NOMO-1 treated with dmso at 0.1 percent for 144 hours (cell line): ENCODE measurements around the gene USP43.

Experiments
- DNase-seq: peaks from one replicate; lab custom pipeline; 2025; ENCODE audit not compliant: unreplicated experiment; lab: John Stamatoyannopoulos, UW

The USP43 gene

GRCh38 chr17:9702914-9703780 lies 57.8 kb downstream of the USP43 start:
- DNase-seq, result no peak

- no peak for DNase-seq
These were observed 58.4 kb downstream of the USP43 start for GRCh38 chr17:9703781-9704082.

DNA sequence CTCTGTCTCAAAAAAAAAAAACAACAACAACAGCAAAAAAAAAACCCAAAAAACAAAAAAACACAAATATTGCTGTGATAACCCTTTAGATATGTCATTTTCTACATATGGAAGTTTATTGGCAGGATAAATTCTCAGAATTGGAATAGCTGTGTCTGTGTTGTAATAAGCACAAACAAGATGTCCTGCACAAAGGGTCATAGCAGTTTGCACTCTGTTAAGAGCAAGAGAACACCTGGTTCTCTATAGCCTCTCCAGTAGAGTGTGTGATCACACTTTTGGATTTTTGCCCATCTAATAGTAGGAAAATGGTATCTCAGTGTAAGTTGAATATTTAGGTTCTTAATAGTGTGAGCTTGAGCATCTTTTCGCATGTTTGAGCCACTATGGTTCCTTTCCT lies 60.4 kb downstream of the USP43 start:
- DNase-seq, result no peak

GRCh38 chr17:9707948-9708347 lies 62.6 kb downstream of the USP43 start:
- DNase-seq, result no peak

DNA sequence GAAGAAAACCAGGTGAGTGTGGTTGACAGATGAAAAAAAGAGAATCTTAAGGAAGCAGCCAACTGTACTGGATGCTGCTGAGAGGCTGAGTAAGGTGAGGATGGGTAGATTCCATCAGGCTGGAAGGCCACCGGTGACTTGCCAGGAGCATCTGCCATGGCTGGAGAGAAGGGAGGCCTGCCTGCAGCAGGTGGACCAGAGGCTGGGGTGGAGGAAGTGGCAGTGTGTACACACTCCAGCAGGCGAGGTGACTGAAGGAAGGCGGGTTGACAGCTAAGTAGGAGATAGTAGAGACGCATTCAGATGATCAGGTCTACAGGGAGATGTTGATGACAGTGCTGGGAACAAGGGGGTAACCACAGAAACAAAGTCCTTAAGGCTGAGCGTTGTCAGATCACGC lies 69.5 kb downstream of the USP43 start:
- no peak for DNase-seq

DNA sequence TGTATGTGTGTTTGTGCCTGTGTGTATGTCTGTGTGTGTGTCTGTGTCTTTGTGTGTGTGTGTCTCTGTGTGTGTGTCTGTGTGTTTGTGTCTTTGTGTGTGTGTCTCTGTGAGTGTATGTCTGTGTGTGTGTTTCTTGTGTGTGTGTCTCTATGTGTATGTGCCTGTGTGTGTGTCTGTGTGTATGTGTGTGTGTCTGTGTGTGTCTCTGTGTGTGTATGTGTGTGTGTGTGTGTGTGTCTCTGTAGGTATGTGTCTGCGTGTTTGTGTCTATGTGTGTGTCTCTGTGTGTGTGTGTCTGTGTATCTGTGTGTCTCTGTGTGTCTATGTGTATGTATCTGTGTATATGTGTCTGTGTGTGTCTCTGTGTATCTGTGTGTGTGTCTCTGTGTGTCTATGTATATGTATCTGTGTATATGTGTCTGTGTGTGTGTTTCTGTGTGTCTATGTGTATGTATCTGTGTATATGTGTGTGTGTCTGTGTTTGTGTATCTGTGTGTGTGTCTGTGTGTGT lies 70.2 kb downstream of the USP43 start:
- no peak for DNase-seq

DNA sequence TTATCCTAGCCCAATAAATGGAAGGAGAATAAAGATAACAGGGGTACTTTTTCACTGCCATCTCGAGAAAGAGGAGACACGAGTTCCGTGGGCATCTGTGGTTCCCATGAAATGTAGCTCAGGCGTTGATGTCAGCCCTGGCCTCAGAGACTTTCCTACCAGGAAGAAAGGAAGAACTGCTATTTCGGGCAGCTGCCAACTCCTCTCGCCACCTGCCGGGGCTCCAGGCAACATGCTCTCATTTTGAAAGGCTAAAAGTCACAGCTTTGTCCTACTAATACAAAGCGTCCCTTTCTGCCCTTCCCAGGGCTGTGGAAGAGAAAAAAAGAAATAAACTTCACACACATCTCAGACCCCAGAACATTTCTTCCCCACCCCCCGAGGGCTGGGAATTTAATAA lies 80.3 kb downstream of the USP43 start:
- no peak for DNase-seq

DNA sequence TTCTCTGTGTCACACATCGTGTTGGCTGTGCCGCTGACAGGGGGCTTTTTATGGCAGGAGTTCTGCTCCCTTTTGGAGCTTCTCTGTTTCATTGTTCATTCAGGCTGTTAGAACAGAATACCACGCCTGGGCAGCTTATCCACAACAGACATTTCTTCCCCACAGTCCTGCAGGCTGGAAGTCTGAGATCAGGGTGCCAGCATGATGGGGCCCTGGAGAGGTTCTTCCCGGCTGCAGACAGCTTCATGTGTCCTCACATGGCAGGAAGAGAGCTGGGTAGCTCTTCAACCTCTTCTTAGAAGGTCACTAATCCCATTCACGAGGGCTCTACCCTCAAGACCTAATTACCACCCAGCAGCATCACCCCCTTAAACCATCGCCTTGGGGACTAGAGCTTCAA lies 81.0 kb downstream of the USP43 start:
- no peak for DNase-seq

GRCh38 chr17:9728005-9728404 lies 82.7 kb downstream of the USP43 start:
- DNase-seq, result no peak

DNA sequence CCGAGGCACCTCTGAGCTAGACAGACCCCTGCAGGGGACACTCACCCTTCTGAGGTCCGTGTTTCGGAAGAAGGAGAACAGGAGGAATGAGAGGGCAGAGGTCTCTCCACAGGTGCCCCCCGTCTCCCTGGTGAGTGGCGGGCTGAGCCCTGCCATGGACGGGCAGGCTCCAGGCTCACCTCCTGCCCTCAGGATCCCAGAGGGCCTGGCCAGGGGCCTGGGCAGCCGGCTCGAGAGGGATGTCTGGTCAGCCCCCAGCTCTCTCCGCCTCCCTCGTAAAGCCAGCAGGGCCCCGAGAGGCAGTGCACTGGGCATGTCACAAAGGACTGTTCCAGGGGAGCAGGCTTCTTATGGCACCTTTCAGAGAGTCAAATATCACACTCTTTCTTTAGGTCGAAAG lies 83.2 kb downstream of the USP43 start:
- DNase-seq, result no peak

DNA sequence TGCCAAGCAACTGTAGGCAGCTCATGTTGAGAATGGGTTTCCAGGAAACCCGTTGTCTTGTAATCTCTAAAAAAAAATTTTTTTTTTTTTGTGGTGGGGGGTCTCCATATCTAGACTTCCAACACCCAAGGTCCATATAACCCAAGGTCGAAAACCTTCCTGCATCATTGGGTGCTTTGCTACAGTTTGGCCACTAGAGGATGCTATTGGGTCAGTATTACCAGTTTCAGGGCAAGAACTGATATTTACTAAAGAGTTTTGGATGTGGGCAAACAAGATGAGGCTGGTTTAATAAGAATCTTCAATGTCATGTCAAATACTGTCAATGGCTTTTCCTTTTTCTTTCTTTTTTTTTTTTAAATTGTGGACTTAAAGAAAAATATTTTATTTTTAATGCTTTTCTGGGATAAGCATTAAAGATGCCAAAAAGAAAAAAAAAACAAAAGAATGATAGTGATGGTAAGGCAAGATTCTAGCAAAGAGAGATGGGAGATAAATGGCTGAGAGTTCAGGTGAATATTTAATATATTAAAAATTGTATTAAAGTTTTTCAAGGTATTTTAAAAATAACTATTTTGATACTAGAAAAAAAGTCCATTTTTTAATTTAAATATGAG lies 83.8 kb downstream of the USP43 start:
- no peak for DNase-seq

GRCh38 chr17:9729735-9730420 lies 84.6 kb downstream of the USP43 start:
- no peak for DNase-seq

GRCh38 chr17:9750524-9750923 lies 105.2 kb downstream of the USP43 start:
- DNase-seq, result no peak

DNA sequence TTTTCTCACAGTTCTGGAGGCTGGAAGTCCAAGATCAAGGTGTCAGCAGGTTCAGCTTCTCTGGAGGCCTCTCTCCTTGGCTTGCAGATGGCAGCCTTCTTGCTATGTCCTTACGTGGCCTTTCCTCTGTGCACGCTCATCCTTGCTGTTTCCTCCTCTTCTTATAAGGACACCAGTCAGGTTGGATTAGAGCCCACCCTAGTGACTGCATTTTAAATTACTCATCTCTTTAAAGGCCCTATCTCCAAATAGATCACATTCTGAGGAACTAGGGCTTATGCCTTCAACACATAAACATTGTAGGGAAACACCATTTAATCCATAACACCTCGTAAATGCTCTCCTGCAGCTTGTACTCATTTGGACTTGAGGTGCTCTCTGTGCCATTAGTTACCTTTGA lies 109.8 kb downstream of the USP43 start:
- no peak for DNase-seq

DNA sequence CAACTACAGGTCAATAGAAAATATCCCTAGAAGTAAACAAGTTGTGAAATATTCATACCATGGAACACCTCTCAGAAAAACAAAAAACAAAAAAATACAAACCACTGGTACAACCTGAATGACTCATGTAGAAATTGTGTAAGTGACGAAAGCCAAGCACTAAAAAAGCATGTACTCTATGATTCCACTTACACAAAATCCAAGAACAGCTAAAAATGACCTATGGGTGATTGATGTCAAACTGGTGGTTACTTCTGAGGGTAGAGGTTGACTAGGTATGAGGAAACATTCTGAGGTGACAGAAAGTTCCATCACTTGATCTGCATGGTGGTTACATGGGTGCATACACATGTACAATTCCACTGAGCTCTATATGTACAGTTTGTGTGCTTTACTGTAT lies 114.9 kb downstream of the USP43 start:
- DNase-seq, result no peak

DNA sequence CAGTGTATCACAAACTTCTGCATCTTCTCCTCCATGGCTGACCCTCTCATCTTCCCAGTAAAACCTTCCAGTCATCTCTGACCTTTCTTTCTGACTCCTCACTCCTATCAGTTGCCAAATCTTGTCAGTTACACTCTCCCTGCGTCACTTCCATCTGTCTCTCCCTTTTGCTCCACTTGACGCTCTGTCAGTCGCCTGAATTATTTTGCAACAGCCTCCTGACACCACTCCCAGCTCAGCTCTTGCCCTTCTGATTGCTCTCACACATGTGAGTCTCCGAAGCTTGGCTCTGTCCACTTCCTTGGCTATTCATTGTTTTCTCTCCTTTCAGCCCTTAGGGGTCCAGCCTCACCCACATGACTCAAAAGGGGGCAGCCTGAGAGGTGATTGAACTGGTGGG lies 118.3 kb downstream of the USP43 start:
- no peak for DNase-seq

DNA sequence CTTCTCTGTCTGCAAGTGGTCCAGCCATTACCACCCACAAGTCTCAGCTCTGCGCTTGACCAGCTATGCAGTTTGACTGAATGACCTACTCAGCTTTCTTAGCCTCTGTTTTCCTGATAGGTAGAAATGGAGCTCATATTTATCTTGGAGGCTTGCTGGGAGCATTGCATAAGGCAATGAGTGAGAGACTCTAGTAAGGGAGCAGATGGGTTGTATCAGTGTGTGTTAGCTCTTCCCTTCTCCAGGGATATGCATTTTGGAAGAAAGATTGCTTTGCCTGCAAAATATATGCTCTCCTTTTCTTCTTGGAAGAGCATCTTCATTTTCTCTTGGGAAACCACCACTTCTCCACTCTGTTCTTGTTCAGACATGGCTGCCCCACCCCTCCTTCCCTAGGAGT lies 120.0 kb downstream of the USP43 start:
- no peak for DNase-seq

GRCh38 chr17:9766970-9767369 lies 121.7 kb downstream of the USP43 start:
- DNase-seq, result no peak

DNA sequence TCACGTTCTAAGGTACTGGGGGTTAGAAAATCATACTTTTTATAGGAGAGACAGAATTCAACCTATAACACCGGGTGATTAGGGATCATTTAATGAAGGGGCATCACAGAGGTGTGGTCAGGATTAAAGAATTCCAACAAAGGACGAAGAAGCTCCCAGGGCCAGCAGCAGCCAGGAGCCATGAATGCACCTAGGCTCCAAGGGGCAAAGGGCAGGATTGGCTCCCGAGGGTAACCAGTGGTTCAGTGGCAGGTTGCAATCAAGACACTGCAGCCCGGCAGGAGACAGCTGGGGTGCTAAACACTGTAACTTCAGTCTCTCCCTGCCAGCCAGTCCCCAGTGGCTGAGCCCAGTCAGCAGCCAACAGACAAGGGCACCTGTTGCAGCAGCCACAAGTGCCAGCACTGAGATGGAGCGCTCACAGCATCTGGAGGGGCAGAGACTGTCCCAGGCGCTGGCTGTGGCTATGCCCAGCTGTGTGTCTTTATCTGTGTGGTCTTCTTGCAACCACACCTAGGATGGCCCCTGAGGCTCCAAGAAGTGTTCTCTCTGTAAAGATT lies 122.2 kb downstream of the USP43 start:
- no peak for DNase-seq

DNA sequence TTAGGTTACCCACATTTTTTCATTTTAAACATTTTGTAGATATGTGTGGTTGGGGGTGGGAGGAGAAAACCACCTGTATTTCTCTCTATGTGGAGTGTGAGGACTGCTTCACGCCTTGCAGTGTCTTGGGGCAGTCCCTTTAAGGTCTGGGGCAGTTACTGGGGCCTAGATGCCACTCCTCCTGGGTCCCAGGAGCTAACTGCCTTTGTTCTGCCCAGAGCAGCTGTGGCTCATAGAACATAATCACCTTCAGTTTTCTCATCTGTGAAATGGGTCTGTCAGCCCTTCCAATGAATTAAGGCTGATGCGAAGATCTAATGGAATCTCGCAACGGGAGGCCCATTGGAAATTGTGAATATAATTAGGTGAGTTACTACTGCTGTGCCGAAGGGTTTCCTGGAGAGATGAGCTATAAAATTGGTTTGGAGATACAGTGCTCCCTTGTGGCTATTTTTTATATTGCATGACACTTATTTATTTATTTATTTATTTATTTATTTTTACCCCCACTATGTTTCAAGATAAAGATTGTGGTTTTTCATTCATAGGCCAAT lies 123.1 kb downstream of the USP43 start:
- peak; percentile 4 for DNase-seq

GRCh38 chr17:9769036-9769695 lies 123.8 kb downstream of the USP43 start:
- DNase-seq, result no peak
